GM12801 (cell line): ENCODE measurements around the gene KIRREL3.

Source experiments
- TF ChIP-seq, protein P1 (sequence below): IDR thresholded peaks from one replicate; pipeline ENCODE4 v1.5.1; 2011; ENCODE audit warnings: control low read depth; ENCODE audit not compliant: insufficient read length; ENCODE audit errors: extremely low read depth

KIRREL3 gene

GRCh38 chr11:126914941-126915340, 85.6 kb downstream of the KIRREL3 start:
- TF ChIP-seq, protein P1, sequence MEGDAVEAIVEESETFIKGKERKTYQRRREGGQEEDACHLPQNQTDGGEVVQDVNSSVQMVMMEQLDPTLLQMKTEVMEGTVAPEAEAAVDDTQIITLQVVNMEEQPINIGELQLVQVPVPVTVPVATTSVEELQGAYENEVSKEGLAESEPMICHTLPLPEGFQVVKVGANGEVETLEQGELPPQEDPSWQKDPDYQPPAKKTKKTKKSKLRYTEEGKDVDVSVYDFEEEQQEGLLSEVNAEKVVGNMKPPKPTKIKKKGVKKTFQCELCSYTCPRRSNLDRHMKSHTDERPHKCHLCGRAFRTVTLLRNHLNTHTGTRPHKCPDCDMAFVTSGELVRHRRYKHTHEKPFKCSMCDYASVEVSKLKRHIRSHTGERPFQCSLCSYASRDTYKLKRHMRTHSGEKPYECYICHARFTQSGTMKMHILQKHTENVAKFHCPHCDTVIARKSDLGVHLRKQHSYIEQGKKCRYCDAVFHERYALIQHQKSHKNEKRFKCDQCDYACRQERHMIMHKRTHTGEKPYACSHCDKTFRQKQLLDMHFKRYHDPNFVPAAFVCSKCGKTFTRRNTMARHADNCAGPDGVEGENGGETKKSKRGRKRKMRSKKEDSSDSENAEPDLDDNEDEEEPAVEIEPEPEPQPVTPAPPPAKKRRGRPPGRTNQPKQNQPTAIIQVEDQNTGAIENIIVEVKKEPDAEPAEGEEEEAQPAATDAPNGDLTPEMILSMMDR: no peak

DNA sequence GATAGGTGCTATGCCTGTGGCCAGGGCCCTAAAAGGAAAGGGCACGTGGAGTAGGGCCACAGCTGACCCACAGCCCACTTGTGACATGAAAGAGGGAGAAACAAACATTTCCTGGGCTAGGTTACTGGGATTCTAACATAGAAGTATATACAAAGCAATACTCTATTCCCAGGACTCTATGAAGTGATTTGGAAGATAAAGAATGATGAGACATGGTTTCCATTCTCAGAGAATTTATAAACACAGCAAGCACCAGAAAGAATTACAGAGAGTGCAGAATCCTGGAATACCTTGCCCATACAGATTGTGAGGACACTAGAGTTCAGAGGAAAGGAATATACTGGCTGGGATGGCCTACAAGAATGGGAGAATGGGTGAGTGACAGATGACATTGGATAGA, 86.4 kb downstream of the KIRREL3 start:
- TF ChIP-seq, protein P1: no peak

DNA sequence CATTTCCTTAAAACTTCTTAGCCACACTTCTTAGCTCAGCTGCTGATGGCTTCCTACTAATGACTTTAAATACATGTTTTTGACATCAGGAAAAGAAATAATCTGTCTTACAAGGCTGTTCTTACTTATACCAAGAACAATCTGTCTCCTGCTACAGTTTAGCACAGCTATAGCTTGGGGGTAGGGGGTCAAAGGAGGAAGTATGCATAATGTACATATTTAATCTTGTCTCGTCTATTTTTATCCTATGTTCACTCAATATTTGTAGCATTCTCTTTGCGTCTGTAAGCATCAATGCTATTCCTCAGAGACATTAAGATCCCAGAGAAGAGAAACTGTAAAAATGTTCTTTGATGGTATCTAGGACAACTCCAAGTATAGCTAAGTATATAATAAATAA, 96.0 kb downstream of the KIRREL3 start:
- TF ChIP-seq, protein P1: no peak

DNA sequence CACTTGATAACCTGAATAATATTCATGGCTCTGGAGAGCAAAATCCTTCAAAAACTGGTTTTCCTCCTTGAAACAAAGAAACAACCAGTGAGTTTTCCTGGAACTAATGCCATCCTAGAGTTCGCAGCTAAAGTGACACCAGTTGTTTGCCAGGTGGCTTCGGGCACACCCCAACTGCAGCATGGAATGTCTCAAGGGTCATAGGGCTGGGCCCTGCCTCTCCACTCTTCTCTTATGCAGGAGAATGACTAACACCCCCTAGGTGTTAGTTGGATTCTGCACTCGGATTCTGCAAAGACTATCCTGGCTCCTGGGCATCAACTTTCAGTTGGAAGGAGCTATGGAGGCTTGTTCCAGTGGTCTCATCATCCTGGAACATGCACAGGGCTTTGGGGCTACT, 98.8 kb downstream of the KIRREL3 start:
- TF ChIP-seq, protein P1: no peak

- TF ChIP-seq, protein P1: no peak
Observed at GRCh38 chr11:126899961-126900748, 100.4 kb downstream of the KIRREL3 start.

DNA sequence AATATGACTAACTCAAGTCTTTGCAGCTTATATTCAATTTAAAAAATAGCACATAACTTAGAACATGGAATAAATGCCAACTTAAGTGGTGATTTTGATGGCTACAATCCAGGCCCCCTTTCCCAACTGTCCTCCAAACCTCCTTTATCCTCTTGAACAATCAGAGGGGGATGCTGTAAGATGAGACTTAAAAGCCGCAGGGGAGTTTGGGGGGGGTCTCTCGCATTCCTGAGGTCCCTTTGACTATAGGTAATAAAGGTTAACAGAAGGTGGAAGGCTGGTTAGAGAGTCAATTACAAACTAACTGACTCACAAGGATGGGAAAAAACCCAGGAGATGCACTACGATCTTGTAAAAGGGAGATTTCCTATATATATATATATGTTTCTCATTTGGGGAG, 101.8 kb downstream of the KIRREL3 start:
- TF ChIP-seq, protein P1: no peak

DNA sequence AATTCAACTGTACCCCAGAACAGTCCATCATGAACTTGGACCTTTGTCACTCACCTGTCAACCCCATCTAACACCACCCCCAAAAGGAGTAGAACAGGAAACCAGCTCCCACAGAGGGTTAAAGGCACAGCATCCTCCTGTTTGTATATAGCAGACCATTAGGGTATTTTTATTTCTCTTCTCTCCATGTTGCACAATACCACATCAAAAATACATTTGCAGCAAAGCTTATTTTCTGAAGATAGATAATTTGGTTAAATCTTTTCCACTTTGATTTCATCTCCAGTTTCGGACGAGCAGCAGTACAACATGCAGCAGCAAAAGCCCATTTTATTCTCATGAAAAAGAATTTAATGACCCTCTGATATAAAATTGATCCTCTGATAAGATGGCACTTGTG, 103.1 kb downstream of the KIRREL3 start:
- TF ChIP-seq, protein P1: no peak

DNA sequence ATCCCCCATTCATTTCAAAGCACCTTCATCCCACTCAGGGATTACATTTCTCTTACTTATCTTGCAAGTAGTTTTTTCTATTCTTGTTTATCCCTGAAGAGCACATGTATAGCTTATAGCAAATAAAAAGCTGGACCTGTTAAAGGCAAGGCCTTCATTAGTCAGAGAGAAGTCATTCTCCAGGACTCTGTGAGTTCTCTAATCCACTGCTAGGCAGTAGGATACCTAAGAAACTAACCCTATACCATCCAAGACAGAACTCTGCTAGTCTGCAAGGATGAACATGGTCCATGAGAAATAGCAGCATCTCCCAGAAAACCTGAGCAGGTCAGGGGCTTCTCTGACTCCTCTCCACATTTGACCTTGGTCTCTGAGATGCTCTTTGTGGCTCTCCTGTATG, 104.5 kb downstream of the KIRREL3 start:
- TF ChIP-seq, protein P1: no peak
